HFF-Myc (cell line): ENCODE measurements around the gene CALHM2.

ENCODE experiments used
- DNase-seq: peaks from one replicate; pipeline ENCODE4 v3.0.0-alpha.2; 2011; ENCODE audit warnings: low read depth; ENCODE audit errors: extremely low read depth
- H3K4me3 ChIP-seq: replicated peaks from 2 replicates; pipeline ENCODE4 v1.5.1; 2011; ENCODE audit warnings: low read depth, mild to moderate bottlenecking, control low read depth, low read length
- TF ChIP-seq, protein P1 (sequence below): IDR thresholded peaks from 2 replicates; pipeline ENCODE4 v1.5.1; 2012; ENCODE audit warnings: mild to moderate bottlenecking, low read depth, low read length, control low read depth; ENCODE audit errors: missing control alignments

CALHM2 gene

DNA sequence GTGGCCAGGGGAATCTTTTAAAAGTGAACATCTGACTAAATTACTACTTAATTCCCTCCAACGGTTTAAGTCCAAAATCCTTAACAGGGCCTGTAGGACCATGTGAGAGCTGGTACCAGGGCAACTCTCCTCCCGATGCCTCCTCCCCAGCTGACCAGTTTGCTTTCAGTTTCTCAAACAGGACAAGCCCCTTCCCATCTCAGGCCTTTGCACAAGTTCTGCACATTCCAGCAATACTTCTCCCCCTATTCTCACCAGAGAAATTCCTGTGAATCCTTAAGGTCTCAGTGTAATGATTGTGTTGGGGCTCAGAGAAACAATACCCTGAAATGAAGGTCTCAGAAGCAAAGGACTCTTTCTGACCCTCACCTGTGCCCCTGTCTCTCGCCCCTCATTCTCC is 14.6 kb upstream of the CALHM2 start:
- no peak for DNase-seq
- no peak overlapping the region for H3K4me3 ChIP-seq
- TF ChIP-seq, protein P1, sequence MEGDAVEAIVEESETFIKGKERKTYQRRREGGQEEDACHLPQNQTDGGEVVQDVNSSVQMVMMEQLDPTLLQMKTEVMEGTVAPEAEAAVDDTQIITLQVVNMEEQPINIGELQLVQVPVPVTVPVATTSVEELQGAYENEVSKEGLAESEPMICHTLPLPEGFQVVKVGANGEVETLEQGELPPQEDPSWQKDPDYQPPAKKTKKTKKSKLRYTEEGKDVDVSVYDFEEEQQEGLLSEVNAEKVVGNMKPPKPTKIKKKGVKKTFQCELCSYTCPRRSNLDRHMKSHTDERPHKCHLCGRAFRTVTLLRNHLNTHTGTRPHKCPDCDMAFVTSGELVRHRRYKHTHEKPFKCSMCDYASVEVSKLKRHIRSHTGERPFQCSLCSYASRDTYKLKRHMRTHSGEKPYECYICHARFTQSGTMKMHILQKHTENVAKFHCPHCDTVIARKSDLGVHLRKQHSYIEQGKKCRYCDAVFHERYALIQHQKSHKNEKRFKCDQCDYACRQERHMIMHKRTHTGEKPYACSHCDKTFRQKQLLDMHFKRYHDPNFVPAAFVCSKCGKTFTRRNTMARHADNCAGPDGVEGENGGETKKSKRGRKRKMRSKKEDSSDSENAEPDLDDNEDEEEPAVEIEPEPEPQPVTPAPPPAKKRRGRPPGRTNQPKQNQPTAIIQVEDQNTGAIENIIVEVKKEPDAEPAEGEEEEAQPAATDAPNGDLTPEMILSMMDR, result no peak

GRCh38 chr10:103465411-103466179 is 13.4 kb upstream of the CALHM2 start:
- TF ChIP-seq, protein P1, result no peak
- no peak overlapping the region for H3K4me3 ChIP-seq
- no peak for DNase-seq

GRCh38 chr10:103463499-103463898 is 11.3 kb upstream of the CALHM2 start:
- no peak overlapping the region for H3K4me3 ChIP-seq
- TF ChIP-seq, protein P1, result no peak
- DNase-seq, result no peak

DNA sequence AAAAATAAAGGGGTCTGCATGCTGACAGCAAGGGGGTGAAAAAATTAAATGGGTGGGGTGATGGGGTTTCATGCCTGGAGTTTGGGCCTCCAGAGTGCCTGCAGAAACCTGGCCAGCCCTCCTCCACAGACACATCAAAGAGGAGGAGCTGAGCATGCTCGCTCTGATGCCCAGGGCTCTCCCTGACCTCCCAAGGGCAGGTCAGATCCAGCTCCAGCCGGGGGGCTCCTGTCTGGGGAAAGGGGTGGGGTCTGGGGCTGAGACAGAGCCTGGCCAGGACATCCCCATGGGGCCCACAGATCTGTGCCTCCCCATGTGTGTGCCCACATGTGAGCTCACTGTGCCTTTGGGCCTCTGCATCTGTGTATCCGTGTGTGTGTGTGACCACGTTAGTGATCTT is 7.4 kb upstream of the CALHM2 start:
- TF ChIP-seq, protein P1, result no peak
- no peak overlapping the region for H3K4me3 ChIP-seq
- no peak for DNase-seq

DNA sequence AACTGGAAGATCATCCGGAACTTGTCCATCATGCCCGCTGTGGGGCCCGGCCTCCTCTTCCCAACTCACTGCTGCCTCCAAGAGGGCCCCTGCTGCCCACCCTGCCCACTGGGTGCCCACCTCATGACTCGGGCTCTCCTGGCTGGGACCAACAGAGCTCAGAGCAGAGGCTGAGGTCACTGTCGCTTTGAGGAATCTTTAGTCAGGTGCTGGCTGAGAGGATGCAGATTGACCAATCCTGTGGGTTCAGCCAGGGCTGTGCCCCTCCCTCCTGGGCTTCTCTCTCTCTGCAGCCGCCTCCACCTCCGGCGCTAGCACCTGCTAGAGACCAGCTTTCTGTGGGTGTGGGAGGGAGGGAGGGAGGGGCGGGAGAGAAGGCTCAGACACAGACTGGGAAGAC is 6.5 kb upstream of the CALHM2 start, which contains the start of gene CALHM1:
CALHM1 (minus strand) TSS at position 181 of the 400 bp plus-strand sequence; CDS start at position 32, 149 bp downstream.
- TF ChIP-seq, protein P1, result no peak
- no peak for DNase-seq
- H3K4me3 ChIP-seq, result no peak within 1 kb of the TSS

- no peak overlapping the region for H3K4me3 ChIP-seq
- no peak for DNase-seq
- TF ChIP-seq, protein P1, result no peak
Observed at GRCh38 chr10:103457896-103458583, 5.9 kb upstream of the CALHM2 start.
